ENCODE data around the gene LZTR1. TPM values are rescaled to one million over a fixed set of nuclear protein-coding genes. Genes with fewer than 3 reads are reported as not detected.

Gene LZTR1
- total RNA-seq, 1 donor from 2014 or later, result 91.5 TPM

GRCh38 chr22:20994902-20995241, 12.8 kb downstream of the LZTR1 start:
- Mint-ChIP-seq H3K27ac (ENCODE audit: unreplicated experiment) (no peak overlapping the region), H3K4me3 (ENCODE audit: unreplicated experiment) (no peak overlapping the region), H3K9me3 (ENCODE audit: unreplicated experiment) (no peaks in the 10 kb centered on the region), H3K27me3 (ENCODE audit: unreplicated experiment) (no peaks in the 10 kb centered on the region), H3K36me3 (ENCODE audit: unreplicated experiment) (peaks cover 13% of the 10 kb centered on the region), H3K4me1 (ENCODE audit: unreplicated experiment) (no peaks in the 10 kb centered on the region)
- DNase-seq (ENCODE audit: extremely low spot score, unreplicated experiment), result no peak
- TF ChIP-seq CTCF (IDR thresholded peaks at IDR 0.05), result no peak

GRCh38 chr22:20995329-20996030, 13.4 kb downstream of the LZTR1 start:
- no peak overlapping the region for H3K27ac Mint-ChIP-seq (ENCODE audit: unreplicated experiment)
- no peaks in the 10 kb centered on the region for H3K27me3 Mint-ChIP-seq (ENCODE audit: unreplicated experiment)

GRCh38 chr22:20996031-20996410, 13.9 kb downstream of the LZTR1 start:
- H3K4me3 Mint-ChIP-seq (ENCODE audit: unreplicated experiment), result no peak overlapping the region
- DNase-seq (ENCODE audit: extremely low spot score, unreplicated experiment), result no peak

More at GRCh38 chr22:20995329-20996030, 13.4 kb downstream of the LZTR1 start:
- peaks cover 2% of the 10 kb centered on the region for H3K4me1 Mint-ChIP-seq (ENCODE audit: unreplicated experiment)
- peaks cover 11% of the 10 kb centered on the region for H3K36me3 Mint-ChIP-seq (ENCODE audit: unreplicated experiment)
- DNase-seq (ENCODE audit: extremely low spot score, unreplicated experiment), result no peak
- no peak overlapping the region for H3K4me3 Mint-ChIP-seq (ENCODE audit: unreplicated experiment)
- no peaks in the 10 kb centered on the region for H3K9me3 Mint-ChIP-seq (ENCODE audit: unreplicated experiment)
- TF ChIP-seq CTCF (IDR thresholded peaks at IDR 0.05), result no peak

GRCh38 chr22:20996598-20997535, 14.8 kb downstream of the LZTR1 start:
- no peak for DNase-seq (ENCODE audit: extremely low spot score, unreplicated experiment)
- Mint-ChIP-seq H3K36me3 (ENCODE audit: unreplicated experiment) (peaks cover 11% of the 10 kb centered on the region), H3K9me3 (ENCODE audit: unreplicated experiment) (no peaks in the 10 kb centered on the region), H3K4me3 (ENCODE audit: unreplicated experiment) (no peak overlapping the region), H3K27me3 (ENCODE audit: unreplicated experiment) (no peaks in the 10 kb centered on the region), H3K4me1 (ENCODE audit: unreplicated experiment) (peaks cover 12% of the 10 kb centered on the region), H3K27ac (ENCODE audit: unreplicated experiment) (no peak overlapping the region)
- TF ChIP-seq CTCF (IDR thresholded peaks at IDR 0.05), result no peak

More at GRCh38 chr22:20996031-20996410, 13.9 kb downstream of the LZTR1 start:
- H3K36me3 Mint-ChIP-seq (ENCODE audit: unreplicated experiment), result peaks cover 11% of the 10 kb centered on the region
- no peak for TF ChIP-seq CTCF (IDR thresholded peaks at IDR 0.05)
- no peaks in the 10 kb centered on the region for H3K9me3 Mint-ChIP-seq (ENCODE audit: unreplicated experiment)
- H3K27me3 Mint-ChIP-seq (ENCODE audit: unreplicated experiment), result no peaks in the 10 kb centered on the region
- H3K4me1 Mint-ChIP-seq (ENCODE audit: unreplicated experiment), result peaks cover 7% of the 10 kb centered on the region
- no peak overlapping the region for H3K27ac Mint-ChIP-seq (ENCODE audit: unreplicated experiment)

Measured in osteocyte (in vitro differentiated cells).